Measurements from ENCODE around the gene PSME3IP1. TPM values are rescaled to one million over a fixed set of nuclear protein-coding genes. Genes with fewer than 3 reads are reported as not detected.

PSME3IP1 gene
- total and polyA plus RNA-seq, 2 donors from 2014 or later: 79.1 to 84.6 TPM

DNA sequence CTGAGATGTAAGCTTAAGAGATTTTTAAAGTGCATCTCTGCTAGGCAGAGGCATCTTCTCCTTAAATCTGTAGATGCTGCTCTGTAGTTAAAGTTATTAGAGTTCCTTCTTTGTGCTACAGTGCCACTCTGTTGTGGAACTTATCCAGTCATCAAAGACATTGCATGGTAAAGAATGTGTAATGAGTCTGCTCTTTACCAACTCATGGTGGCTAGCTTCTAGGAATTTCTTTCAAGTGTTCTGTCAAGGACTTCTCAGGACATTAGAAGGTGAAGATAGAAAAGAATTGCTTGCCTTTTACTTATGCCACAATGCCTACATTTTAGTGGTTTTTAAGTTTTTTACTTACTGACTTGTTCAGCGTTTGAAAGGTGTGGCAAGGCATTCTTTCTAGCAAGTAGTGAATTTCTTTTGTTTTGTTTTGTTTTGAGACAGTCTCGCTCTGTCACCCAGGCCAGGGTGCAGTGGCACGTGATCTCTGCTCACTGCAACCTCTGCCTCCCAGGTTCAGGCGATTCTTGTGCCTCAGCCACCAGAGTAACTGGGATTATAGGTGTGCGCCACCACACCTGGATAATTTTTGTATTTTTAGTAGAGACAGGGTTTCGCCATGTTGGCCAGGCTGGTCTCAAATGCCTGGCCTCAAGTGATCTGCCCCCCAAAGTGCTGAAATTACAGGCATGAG lies 39.0 kb upstream of the PSME3IP1 start:
- DNase-seq: peak in 2 of 5 donors; percentile 8 to 14
- TF ChIP-seq, protein P1, sequence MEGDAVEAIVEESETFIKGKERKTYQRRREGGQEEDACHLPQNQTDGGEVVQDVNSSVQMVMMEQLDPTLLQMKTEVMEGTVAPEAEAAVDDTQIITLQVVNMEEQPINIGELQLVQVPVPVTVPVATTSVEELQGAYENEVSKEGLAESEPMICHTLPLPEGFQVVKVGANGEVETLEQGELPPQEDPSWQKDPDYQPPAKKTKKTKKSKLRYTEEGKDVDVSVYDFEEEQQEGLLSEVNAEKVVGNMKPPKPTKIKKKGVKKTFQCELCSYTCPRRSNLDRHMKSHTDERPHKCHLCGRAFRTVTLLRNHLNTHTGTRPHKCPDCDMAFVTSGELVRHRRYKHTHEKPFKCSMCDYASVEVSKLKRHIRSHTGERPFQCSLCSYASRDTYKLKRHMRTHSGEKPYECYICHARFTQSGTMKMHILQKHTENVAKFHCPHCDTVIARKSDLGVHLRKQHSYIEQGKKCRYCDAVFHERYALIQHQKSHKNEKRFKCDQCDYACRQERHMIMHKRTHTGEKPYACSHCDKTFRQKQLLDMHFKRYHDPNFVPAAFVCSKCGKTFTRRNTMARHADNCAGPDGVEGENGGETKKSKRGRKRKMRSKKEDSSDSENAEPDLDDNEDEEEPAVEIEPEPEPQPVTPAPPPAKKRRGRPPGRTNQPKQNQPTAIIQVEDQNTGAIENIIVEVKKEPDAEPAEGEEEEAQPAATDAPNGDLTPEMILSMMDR (IDR thresholded peaks at IDR 0.05; ENCODE audit: borderline replicate concordance, extremely low read depth, insufficient read depth): no peak
- Histone ChIP-seq H3K9me3 (ENCODE audit: control insufficient read depth in 2 of 3, insufficient read depth in 1 of 3, low read length in 3 of 3) (no peaks in the 10 kb centered on the region), H3K4me3 (ENCODE audit: low read length in 3 of 3) (no peak overlapping the region), H3K9ac (ENCODE audit: low read length in 3 of 3) (no peak overlapping the region), H3K4me1 (ENCODE audit: control insufficient read depth in 2 of 3, insufficient read depth in 2 of 3, low read depth in 1 of 3, low read length in 3 of 3) (no peaks in the 10 kb centered on the region), H3K27ac (ENCODE audit: low read depth in 2 of 2, low read length in 2 of 2) (no peak overlapping the region), H3K27me3 (ENCODE audit: control insufficient read depth, insufficient read depth, low read length) (no peaks in the 10 kb centered on the region), H3K36me3 (ENCODE audit: control insufficient read depth in 2 of 3, insufficient read depth in 3 of 3, low read length in 3 of 3) (peaks cover 8 to 42% (median 27%) of the 10 kb centered on the region in 3 donors)
- no peak for FAIRE-seq
- intact Hi-C loops (cut with DNase I): no loop called here

- TF ChIP-seq, protein P1 (IDR thresholded peaks at IDR 0.05; ENCODE audit: borderline replicate concordance, extremely low read depth, insufficient read depth): no peak
Observed at GRCh38 chr16:57223057-57223456, 37.2 kb upstream of the PSME3IP1 start.

GRCh38 chr16:57216968-57217367 lies 31.1 kb upstream of the PSME3IP1 start:
- intact Hi-C loops (cut with DNase I): no loop called here
- H3K4me3 ChIP-seq (ENCODE audit: low read length in 3 of 3): no peak overlapping the region
- FAIRE-seq: no peak
- H3K27ac ChIP-seq (ENCODE audit: low read depth in 2 of 2, low read length in 2 of 2): no peak overlapping the region
- H3K27me3 ChIP-seq (ENCODE audit: control insufficient read depth, insufficient read depth, low read length): no peaks in the 10 kb centered on the region
- no peak for DNase-seq
- H3K9me3 ChIP-seq (ENCODE audit: control insufficient read depth in 2 of 3, insufficient read depth in 1 of 3, low read length in 3 of 3): peaks cover 0 to 7% (median 0%) of the 10 kb centered on the region in 3 donors
- H3K9ac ChIP-seq (ENCODE audit: low read length in 3 of 3): no peak overlapping the region
- TF ChIP-seq, protein P1 (IDR thresholded peaks at IDR 0.05; ENCODE audit: borderline replicate concordance, extremely low read depth, insufficient read depth): no peak
- no peaks in the 10 kb centered on the region for H3K4me1 ChIP-seq (ENCODE audit: control insufficient read depth in 2 of 3, insufficient read depth in 2 of 3, low read depth in 1 of 3, low read length in 3 of 3)
- peaks cover 17 to 67% (median 39%) of the 10 kb centered on the region in 3 donors for H3K36me3 ChIP-seq (ENCODE audit: control insufficient read depth in 2 of 3, insufficient read depth in 3 of 3, low read length in 3 of 3)

More at GRCh38 chr16:57223057-57223456, 37.2 kb upstream of the PSME3IP1 start:
- DNase-seq (no peak), FAIRE-seq (no peak)
- Histone ChIP-seq H3K9ac (ENCODE audit: low read length in 3 of 3) (no peak overlapping the region), H3K4me1 (ENCODE audit: control insufficient read depth in 2 of 3, insufficient read depth in 2 of 3, low read depth in 1 of 3, low read length in 3 of 3) (no peaks in the 10 kb centered on the region), H3K9me3 (ENCODE audit: control insufficient read depth in 2 of 3, insufficient read depth in 1 of 3, low read length in 3 of 3) (no peaks in the 10 kb centered on the region), H3K27ac (ENCODE audit: low read depth in 2 of 2, low read length in 2 of 2) (no peak overlapping the region), H3K27me3 (ENCODE audit: control insufficient read depth, insufficient read depth, low read length) (no peaks in the 10 kb centered on the region), H3K4me3 (ENCODE audit: low read length in 3 of 3) (no peak overlapping the region), H3K36me3 (ENCODE audit: control insufficient read depth in 2 of 3, insufficient read depth in 3 of 3, low read length in 3 of 3) (peaks cover 8 to 42% (median 26%) of the 10 kb centered on the region in 3 donors)
- intact Hi-C loops (cut with DNase I): no loop called here

Data from kidney (tissue), 14 donors.